WERI-Rb-1 (cell line): ENCODE measurements around the gene SRGAP3.

Source experiments
- DNase-seq: peaks from one replicate; pipeline ENCODE4 v3.0.0-alpha.2; 2020
- H3K27ac ChIP-seq: fragments of 250-450 bp; sonication (Bioruptor Pico); 2 replicates; pipeline ENCODE4 v1.5.1; 2020; ENCODE audit warnings: mild to moderate bottlenecking, moderate library complexity
- H3K27me3 ChIP-seq: fragments of 250-450 bp; sonication (Bioruptor Pico); 2 replicates; pipeline ENCODE4 v1.5.1; 2021; ENCODE audit warnings: mild to moderate bottlenecking, low read depth, moderate library complexity; ENCODE audit not compliant: insufficient read depth, severe bottlenecking
- H3K36me3 ChIP-seq: fragments of 250-450 bp; sonication (Bioruptor Pico); 2 replicates; pipeline ENCODE4 v1.5.1; 2020; ENCODE audit warnings: mild to moderate bottlenecking, moderate library complexity
- H3K4me3 ChIP-seq: 2 replicates; pipeline ENCODE4 v1.5.1; 2011; ENCODE audit warnings: low read depth, mild to moderate bottlenecking, control low read depth, low read length
- H3K9me3 ChIP-seq: fragments of 250-450 bp; sonication (Bioruptor Pico); 2 replicates; pipeline ENCODE4 v1.5.1; 2021; ENCODE audit warnings: mild to moderate bottlenecking, moderate library complexity; ENCODE audit not compliant: severe bottlenecking
- CTCF ChIP-seq: IDR thresholded peaks from 2 replicates; pipeline ENCODE4 v1.5.1; 2011; ENCODE audit warnings: low read depth, mild to moderate bottlenecking, control low read depth, inconsistent platforms, low read length

Gene SRGAP3

GRCh38 chr3:9135930-9136525, 113.4 kb downstream of the SRGAP3 start:
- H3K27me3 ChIP-seq = no peaks in the 10 kb centered on the region
- H3K4me3 ChIP-seq = no peak overlapping the region
- no peak for DNase-seq

GRCh38 chr3:9135526-9135925, 113.9 kb downstream of the SRGAP3 start:
- Histone ChIP-seq H3K27ac (no peak overlapping the region), H3K27me3 (no peaks in the 10 kb centered on the region), H3K36me3 (no peaks in the 10 kb centered on the region), H3K9me3 (peaks cover 10% of the 10 kb centered on the region), H3K4me3 (no peak overlapping the region)
- DNase-seq = no peak
- no peak for TF ChIP-seq CTCF

More at GRCh38 chr3:9135930-9136525, 113.4 kb downstream of the SRGAP3 start:
- Histone ChIP-seq H3K36me3 (no peaks in the 10 kb centered on the region), H3K27ac (no peak overlapping the region), H3K9me3 (peaks cover 12% of the 10 kb centered on the region)
- TF ChIP-seq CTCF = no peak

GRCh38 chr3:9133656-9134055, 115.8 kb downstream of the SRGAP3 start:
- TF ChIP-seq CTCF = no peak
- no peaks in the 10 kb centered on the region for H3K27me3 ChIP-seq
- no peak for DNase-seq
- H3K27ac ChIP-seq = no peak overlapping the region
- no peaks in the 10 kb centered on the region for H3K9me3 ChIP-seq
- no peak overlapping the region for H3K4me3 ChIP-seq
- no peaks in the 10 kb centered on the region for H3K36me3 ChIP-seq

- no peak for TF ChIP-seq CTCF
- no peak for DNase-seq
These were observed 118.8 kb downstream of the SRGAP3 start for GRCh38 chr3:9130345-9131305.

GRCh38 chr3:9129365-9129764, 120.1 kb downstream of the SRGAP3 start:
- no peak overlapping the region for H3K4me3 ChIP-seq
- H3K27me3 ChIP-seq = no peaks in the 10 kb centered on the region
- H3K36me3 ChIP-seq = no peaks in the 10 kb centered on the region
- DNase-seq = no peak
- TF ChIP-seq CTCF = no peak
- no peak overlapping the region for H3K27ac ChIP-seq
- no peaks in the 10 kb centered on the region for H3K9me3 ChIP-seq

More at GRCh38 chr3:9130345-9131305, 118.8 kb downstream of the SRGAP3 start:
- Histone ChIP-seq H3K9me3 (no peaks in the 10 kb centered on the region), H3K27ac (no peak overlapping the region), H3K27me3 (no peaks in the 10 kb centered on the region), H3K4me3 (no peak overlapping the region), H3K36me3 (no peaks in the 10 kb centered on the region)
